Neuronal stem cell (in vitro differentiated cells): ENCODE results near the gene SH3PXD2A.
A peak's percentile ranks its signal among the peaks of the same experiment; 100 is the strongest.

Source experiments
- DNase-seq: peaks from one replicate; pipeline ENCODE4 v3.0.0-alpha.2; 2013; ENCODE audit warnings: low spot score
- H2AFZ ChIP-seq: one replicate; pipeline ENCODE4 v1.6.1; 2013; ENCODE audit warnings: mild to moderate bottlenecking, low read length, inconsistent platforms
- H2AK5ac ChIP-seq: 2 replicates; pipeline ENCODE4 v1.6.1; 2013; ENCODE audit warnings: low read depth, mild to moderate bottlenecking, inconsistent platforms, low read length, moderate library complexity, mixed read lengths
- H2BK120ac ChIP-seq: 2 replicates; pipeline ENCODE4 v1.6.1; 2013; ENCODE audit warnings: low read depth, mild to moderate bottlenecking, inconsistent platforms, low read length, moderate library complexity, mixed read lengths
- H2BK12ac ChIP-seq: one replicate; pipeline ENCODE4 v1.6.1; 2013; ENCODE audit warnings: low read length, inconsistent platforms
- H2BK15ac ChIP-seq: 2 replicates; pipeline ENCODE4 v1.6.1; 2013; ENCODE audit warnings: mild to moderate bottlenecking, low read length, inconsistent platforms, mixed read lengths
- H2BK5ac ChIP-seq: one replicate; pipeline ENCODE4 v1.6.1; 2013; ENCODE audit warnings: inconsistent platforms, mild to moderate bottlenecking, low read length, moderate library complexity
- H3K14ac ChIP-seq: one replicate; pipeline ENCODE4 v1.6.1; 2013; ENCODE audit warnings: low read length, inconsistent platforms
- H3K18ac ChIP-seq: 2 replicates; pipeline ENCODE4 v1.6.1; 2013; ENCODE audit warnings: low read length, inconsistent platforms
- H3K23ac ChIP-seq: 2 replicates; pipeline ENCODE4 v1.6.1; 2013; ENCODE audit warnings: low read depth, mild to moderate bottlenecking, mixed read lengths, low read length, inconsistent platforms; ENCODE audit not compliant: poor library complexity
- H3K27ac ChIP-seq: replicated peaks from 3 replicates; pipeline ENCODE4 v1.5.1; 2013; ENCODE audit warnings: low read length, inconsistent platforms
- H3K27me3 ChIP-seq, 3 experiments: 2 replicates each; pipeline ENCODE4 v1.6.1; 2013; ENCODE audit warnings: low read length in 3 of 3, mild to moderate bottlenecking in 2 of 3, inconsistent platforms in 1 of 3, low read depth in 1 of 3, mixed read lengths in 1 of 3, moderate library complexity in 1 of 3; ENCODE audit not compliant: control insufficient read depth in 3 of 3, insufficient read depth in 3 of 3
- H3K36me3 ChIP-seq, 2 donors: replicated peaks in 1 of 2; 2 replicates each; pipeline ENCODE4 v1.6.1; 2013; ENCODE audit warnings: low read length in 2 of 2; ENCODE audit not compliant: control insufficient read depth in 2 of 2, insufficient read depth in 2 of 2
- H3K4ac ChIP-seq: 2 replicates; pipeline ENCODE4 v1.6.1; 2013; ENCODE audit warnings: inconsistent platforms, mild to moderate bottlenecking, low read length, moderate library complexity
- H3K4me1 ChIP-seq, 2 donors: 1 replicate in 1 of 2; 2 replicates in 1 of 2; pipeline ENCODE4 v1.6.1; 2013; ENCODE audit warnings: low read length in 2 of 2, low read depth in 1 of 2; ENCODE audit not compliant: control insufficient read depth in 2 of 2, insufficient read depth in 1 of 2
- H3K4me2 ChIP-seq: one replicate; pipeline ENCODE4 v1.6.1; 2013; ENCODE audit warnings: mild to moderate bottlenecking, low read length, inconsistent platforms; ENCODE audit not compliant: insufficient read depth, poor library complexity, severe bottlenecking
- H3K4me3 ChIP-seq, 2 donors: 2 replicates each; pipeline ENCODE4 v1.5.1; 2013; ENCODE audit warnings: low read length in 2 of 2, mild to moderate bottlenecking in 2 of 2, inconsistent platforms in 1 of 2, moderate library complexity in 1 of 2
- H3K79me1 ChIP-seq: one replicate; pipeline ENCODE4 v1.6.1; 2013; ENCODE audit warnings: low read depth, mild to moderate bottlenecking, inconsistent platforms, low read length, moderate library complexity
- H3K9ac ChIP-seq: one replicate; pipeline ENCODE4 v1.6.1; 2013; ENCODE audit warnings: mild to moderate bottlenecking, low read depth, low read length, inconsistent platforms; ENCODE audit not compliant: poor library complexity
- H3K9me3 ChIP-seq, 2 donors: replicated peaks in 1 of 2; 2 replicates each; pipeline versions ENCODE3 to v1.6.1; 2013; ENCODE audit warnings: low read length in 2 of 2, mild to moderate bottlenecking in 2 of 2, inconsistent platforms in 1 of 2, low read depth in 1 of 2, mixed read lengths in 1 of 2, moderate library complexity in 1 of 2; ENCODE audit not compliant: control insufficient read depth in 2 of 2, insufficient read depth in 1 of 2
- H4K8ac ChIP-seq: one replicate; pipeline ENCODE4 v1.6.1; 2013; ENCODE audit warnings: low read depth, mild to moderate bottlenecking, inconsistent platforms, low read length, moderate library complexity
- H4K91ac ChIP-seq: one replicate; pipeline ENCODE4 v1.6.1; 2013; ENCODE audit warnings: low read length, low read depth, mild to moderate bottlenecking, inconsistent platforms; ENCODE audit not compliant: poor library complexity
- WGBS, 2 donors: extraction: QIAGEN DNeasy Blood & Tissue Kit; methylation state at CpG; one replicate each; pipeline ENCODE4 v1.1.7; 2013; ENCODE audit warnings: missing lambda C conversion rate in 2 of 2, mixed read lengths in 1 of 2; ENCODE audit not compliant: insufficient read length in 2 of 2, insufficient replicate concordance in 1 of 2; ENCODE audit errors: extremely low coverage in 2 of 2; 5-methylcytosine and 5-hydroxymethylcytosine counted together

The SH3PXD2A gene

DNA sequence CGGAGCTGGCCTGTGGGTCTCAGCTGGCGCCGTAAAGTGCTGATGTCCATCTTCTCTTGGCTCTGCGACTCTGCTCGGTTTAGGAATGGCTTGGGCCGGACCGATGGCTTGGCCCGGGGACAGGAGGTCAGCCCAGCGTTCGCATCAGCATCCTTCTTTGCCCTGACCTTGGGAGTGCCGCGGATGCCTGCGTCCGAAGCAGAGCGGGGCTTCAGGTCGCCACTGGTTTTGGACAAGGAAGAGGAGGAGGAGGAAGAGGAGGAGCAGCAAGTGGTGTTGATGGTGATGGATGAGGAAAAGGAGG is 252.6 kb downstream of the SH3PXD2A start:
- Histone ChIP-seq H2AK5ac (no peak overlapping the region), H3K23ac (no peak overlapping the region), H2AFZ (no peak overlapping the region), H3K36me3 (peaks cover 7 to 13% of the 10 kb centered on the region in 2 donors), H3K9me3 (peaks cover 0 to 3% of the 10 kb centered on the region in 2 donors), H2BK15ac (no peak overlapping the region), H3K27me3 (no peaks in the 10 kb centered on the region), H2BK120ac (no peak overlapping the region), H4K91ac (no peak overlapping the region), H3K9ac (no peak overlapping the region), H3K4ac (no peak overlapping the region), H3K79me1 (peaks cover 1% of the 10 kb centered on the region), H3K4me3 (peak overlapping the region in 1 of 2 donors; percentile 20), H3K18ac (no peak overlapping the region), H3K4me1 (peaks cover 0 to 1% of the 10 kb centered on the region in 2 donors), H2BK12ac (no peak overlapping the region), H2BK5ac (no peak overlapping the region), H3K14ac (no peak overlapping the region), H3K27ac (no peak overlapping the region), H4K8ac (no peak overlapping the region), H3K4me2 (no peak overlapping the region)
- DNase-seq, result no peak
- WGBS, 2 donors, result no CpG with 5 or more reads among the region's 16 CpGs

DNA sequence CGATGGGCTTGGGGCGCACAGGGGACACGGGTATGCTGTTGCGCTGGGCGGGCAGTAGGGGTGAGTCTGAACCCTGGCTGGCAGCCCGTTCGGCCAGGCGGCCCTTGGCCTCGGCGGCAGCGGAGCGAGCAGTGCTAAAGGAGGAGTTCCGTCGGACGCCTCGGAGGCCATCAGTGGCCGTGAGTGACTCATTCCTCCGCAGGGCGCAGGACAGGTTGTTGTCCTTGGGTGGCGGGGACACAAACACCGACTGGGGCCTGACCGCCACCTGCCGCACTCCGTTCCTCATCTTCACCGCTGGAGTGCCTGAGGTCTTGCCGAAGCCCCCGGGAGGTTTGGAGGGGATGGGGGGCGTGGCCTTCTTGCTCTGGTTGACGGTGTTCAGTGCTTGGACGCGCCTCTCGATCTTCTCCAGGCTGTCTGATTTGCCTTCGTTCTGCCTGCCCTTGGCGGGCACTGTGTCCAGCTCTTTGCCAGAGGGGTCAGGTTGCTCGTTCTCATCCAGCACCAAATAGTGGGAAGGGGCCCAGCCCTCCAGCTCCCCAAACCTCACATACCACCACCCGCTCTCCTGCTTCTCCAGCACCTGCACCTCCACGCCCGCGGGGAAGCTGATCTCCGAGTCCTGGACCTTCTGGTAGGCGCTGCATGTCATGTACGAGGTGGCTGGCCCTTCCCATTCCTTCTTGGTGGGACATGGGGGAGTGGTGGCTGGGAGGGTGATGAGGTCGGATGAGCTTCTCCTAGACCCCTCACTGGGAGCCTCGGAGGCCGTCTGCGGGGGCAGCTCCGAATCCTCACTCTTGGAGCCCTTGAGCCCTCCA is 253.1 kb downstream of the SH3PXD2A start:
- H3K9ac ChIP-seq, result no peak overlapping the region
- no peak for DNase-seq
- H2BK120ac ChIP-seq, result no peak overlapping the region
- H3K36me3 ChIP-seq, result peaks cover 7 to 13% of the 10 kb centered on the region in 2 donors
- no peak overlapping the region for H3K27ac ChIP-seq
- WGBS, 2 donors, result no CpG with 5 or more reads among the region's 47 CpGs
- H3K14ac ChIP-seq, result no peak overlapping the region
- H4K8ac ChIP-seq, result peak overlapping the region; percentile 44
- H2BK15ac ChIP-seq, result no peak overlapping the region
- H3K4ac ChIP-seq, result no peak overlapping the region
- no peak overlapping the region for H3K23ac ChIP-seq
- H2AFZ ChIP-seq, result no peak overlapping the region
- H2BK12ac ChIP-seq, result no peak overlapping the region
- peaks cover 0 to 1% of the 10 kb centered on the region in 2 donors for H3K4me1 ChIP-seq
- H2BK5ac ChIP-seq, result no peak overlapping the region
- no peak overlapping the region for H2AK5ac ChIP-seq
- no peak overlapping the region for H4K91ac ChIP-seq
- peak overlapping the region; percentile 60 for H3K18ac ChIP-seq
- peaks cover 1% of the 10 kb centered on the region for H3K79me1 ChIP-seq
- no peaks in the 10 kb centered on the region for H3K27me3 ChIP-seq
- no peak overlapping the region for H3K4me2 ChIP-seq
- H3K9me3 ChIP-seq, result peaks cover 0 to 3% of the 10 kb centered on the region in 2 donors
- H3K4me3 ChIP-seq, result no peak overlapping the region

DNA sequence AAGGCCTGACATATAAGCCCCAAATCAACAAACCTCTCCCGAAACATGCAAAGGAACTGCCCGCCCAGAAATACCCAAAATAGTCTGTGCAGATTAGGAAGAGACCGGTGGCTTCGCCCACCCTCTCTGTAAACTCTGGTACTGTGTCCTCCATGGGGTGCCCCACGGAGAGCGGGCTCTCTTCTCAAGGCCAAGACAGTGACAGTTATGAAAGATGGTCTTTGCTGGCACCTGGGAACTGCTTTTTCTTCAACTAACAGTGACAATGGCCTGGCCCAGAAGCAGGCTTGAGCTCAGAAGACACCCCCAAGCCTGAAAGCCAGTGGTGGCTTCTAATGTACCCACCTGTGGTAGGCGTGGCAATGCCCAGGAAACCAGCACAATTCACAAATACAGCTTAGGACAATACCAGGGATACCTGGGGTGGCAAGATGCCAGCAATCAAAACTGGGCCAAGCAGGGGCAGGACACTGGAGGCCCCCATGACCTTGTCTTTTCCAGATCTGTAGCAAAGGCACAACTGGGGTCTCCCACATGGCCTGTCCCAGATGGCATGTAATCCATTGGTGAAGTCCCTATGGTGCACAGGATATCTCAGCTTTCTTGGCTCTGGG is 254.3 kb downstream of the SH3PXD2A start:
- WGBS, 2 donors, result no CpG with 5 or more reads among the region's 7 CpGs
- H3K36me3 ChIP-seq, result peaks cover 7 to 13% of the 10 kb centered on the region in 2 donors
- DNase-seq, result no peak

DNA sequence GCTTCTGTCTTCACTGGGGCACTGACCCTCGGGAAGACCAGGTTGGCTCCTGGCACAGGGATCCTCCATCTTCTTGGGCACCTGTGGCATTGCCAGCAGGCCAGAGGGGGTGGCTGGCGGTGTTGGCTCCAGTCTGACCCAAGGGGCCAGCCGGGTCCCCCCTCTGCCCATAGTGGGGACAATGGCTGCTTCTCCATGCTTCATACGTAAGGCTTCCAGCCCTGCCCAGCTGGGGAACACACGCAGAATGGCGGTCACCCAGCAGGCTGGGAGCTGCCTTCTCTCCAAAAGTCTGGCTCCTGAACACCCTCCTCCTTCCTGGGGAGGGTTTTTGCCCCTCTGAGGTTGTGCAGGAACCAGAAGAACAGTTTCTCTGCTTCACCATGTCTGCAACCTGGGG is 255.1 kb downstream of the SH3PXD2A start:
- no peak overlapping the region for H3K4me2 ChIP-seq
- no peak overlapping the region for H3K14ac ChIP-seq
- no peak overlapping the region for H3K27ac ChIP-seq
- H3K36me3 ChIP-seq, result peaks cover 5 to 13% of the 10 kb centered on the region in 2 donors
- H3K27me3 ChIP-seq, result no peaks in the 10 kb centered on the region
- no peak overlapping the region for H3K4me3 ChIP-seq
- no peak overlapping the region for H2BK5ac ChIP-seq
- H3K23ac ChIP-seq, result no peak overlapping the region
- H2AFZ ChIP-seq, result no peak overlapping the region
- no peaks in the 10 kb centered on the region for H3K9me3 ChIP-seq
- no peak overlapping the region for H4K91ac ChIP-seq
- H4K8ac ChIP-seq, result no peak overlapping the region
- WGBS, 2 donors, result no CpG with 5 or more reads among the region's 6 CpGs
- peaks cover 1% of the 10 kb centered on the region for H3K79me1 ChIP-seq
- DNase-seq, result no peak
- no peak overlapping the region for H3K4ac ChIP-seq
- H2BK120ac ChIP-seq, result no peak overlapping the region
- no peak overlapping the region for H3K9ac ChIP-seq
- no peak overlapping the region for H2AK5ac ChIP-seq
- H3K18ac ChIP-seq, result no peak overlapping the region
- no peak overlapping the region for H2BK15ac ChIP-seq
- peaks cover 0 to 1% of the 10 kb centered on the region in 2 donors for H3K4me1 ChIP-seq
- no peak overlapping the region for H2BK12ac ChIP-seq

More for the DNA sequence above, 254.3 kb downstream of the SH3PXD2A start:
- H3K4ac ChIP-seq, result no peak overlapping the region
- peaks cover 1% of the 10 kb centered on the region for H3K79me1 ChIP-seq
- no peak overlapping the region for H2AFZ ChIP-seq
- no peak overlapping the region for H3K23ac ChIP-seq
- no peak overlapping the region for H4K8ac ChIP-seq
- H4K91ac ChIP-seq, result no peak overlapping the region
- peak overlapping the region; percentile 70 for H3K18ac ChIP-seq
- H3K27me3 ChIP-seq, result no peaks in the 10 kb centered on the region
- H2BK12ac ChIP-seq, result no peak overlapping the region
- no peak overlapping the region for H2BK5ac ChIP-seq
- H3K27ac ChIP-seq, result no peak overlapping the region
- H3K4me2 ChIP-seq, result no peak overlapping the region
- no peak overlapping the region for H2BK120ac ChIP-seq
- H3K4me1 ChIP-seq, result peaks cover 0 to 1% of the 10 kb centered on the region in 2 donors
- no peak overlapping the region for H3K14ac ChIP-seq
- H2BK15ac ChIP-seq, result no peak overlapping the region
- peak overlapping the region; percentile 13 for H2AK5ac ChIP-seq
- no peak overlapping the region for H3K4me3 ChIP-seq
- peaks cover 0 to 3% of the 10 kb centered on the region in 2 donors for H3K9me3 ChIP-seq
- H3K9ac ChIP-seq, result no peak overlapping the region
